Tibial artery (tissue), 4 donors: ENCODE results near the gene NECTIN4.
"Not testable (repeated sequence)": the region's sequence is repeated elsewhere in the genome, so short reads cannot be mapped to it uniquely, and the experiment has no call there.

Source experiments
- DNase-seq, 2 donors: peaks; one replicate each; pipeline ENCODE4 v3.0.0-alpha.2; 2019
- H3K27ac ChIP-seq, 2 donors: fragments of 200-600 bp; sonication (generic) in 1 of 2; 1 replicate in 1 of 2; 2 replicates in 1 of 2; pipeline ENCODE4 v1.5.1; 2018 to 2019; ENCODE audit warnings: mild to moderate bottlenecking in 1 of 2
- H3K27me3 ChIP-seq, 2 donors: fragments of 200-600 bp; sonication (generic) in 1 of 2; one replicate each; pipeline versions ENCODE4 v1.5.1 to v1.6.0; 2016 to 2019
- H3K36me3 ChIP-seq, 3 donors: fragments of 200-600 bp; sonication (generic) in 2 of 3; one replicate each; pipeline ENCODE4 v1.5.1; 2016 to 2019; ENCODE audit warnings: mild to moderate bottlenecking in 2 of 3
- H3K4me1 ChIP-seq, 4 donors: fragments of 200-600 bp; sonication (generic) in 2 of 4; 1 replicate in 3 of 4; 2 replicates in 1 of 4; pipeline ENCODE4 v1.5.1; 2016 to 2019
- H3K4me3 ChIP-seq, 2 donors: fragments of 200-600 bp; sonication (generic) in 1 of 2; 1 replicate in 1 of 2; 2 replicates in 1 of 2; pipeline ENCODE4 v1.5.1; 2018 to 2019; ENCODE audit warnings: mild to moderate bottlenecking in 2 of 2
- H3K9me3 ChIP-seq, 3 donors: fragments of 200-600 bp; sonication (generic) in 1 of 3; one replicate each; pipeline ENCODE4 v1.5.1; 2016 to 2019
- intact Hi-C: fragments of 100-400 bp; cut with DNase I; formaldehyde crosslinking; loops from one replicate; pipeline ENCODE4 v1.15.0; 2023; ENCODE audit warnings: low total_unique reads
- TF ChIP-seq, protein P1 (sequence below), 2 experiments: fragments of 200-600 bp in 1 of 2; fragments of 450-650 bp in 1 of 2; IDR thresholded peaks; one replicate each; pipeline ENCODE4 v1.5.1; 2017 to 2019; ENCODE audit warnings: antibody characterized with exemption in 2 of 2, mild to moderate bottlenecking in 1 of 2, moderate library complexity in 1 of 2

NECTIN4 gene

DNA sequence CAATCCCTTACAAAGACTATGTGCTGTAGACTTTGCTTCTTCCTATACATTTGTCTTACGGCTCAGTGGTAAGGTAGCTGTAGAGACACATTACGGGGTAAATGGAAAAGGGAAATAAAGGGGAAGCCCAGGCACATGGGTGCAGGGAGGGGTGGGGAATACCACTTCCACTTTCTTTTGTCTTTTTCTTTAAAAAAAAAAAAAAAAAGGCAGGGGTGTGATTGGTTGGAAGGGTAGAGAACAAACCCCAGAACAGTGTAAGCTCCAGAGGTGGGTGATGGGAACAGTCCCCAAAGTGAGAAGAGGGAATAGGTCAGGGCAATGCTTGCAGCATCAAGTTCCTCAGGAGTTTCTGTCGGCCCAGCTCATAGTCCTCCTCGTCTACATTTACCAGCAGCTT, 32.5 kb upstream of the NECTIN4 start:
- Histone ChIP-seq H3K36me3 (peaks cover 38 to 73% (median 66%) of the 10 kb centered on the region in 3 donors), H3K27me3 (no peaks in the 10 kb centered on the region), H3K4me1 (peaks cover 0 to 30% (median 22%) of the 10 kb centered on the region in 4 donors), H3K4me3 (no peak overlapping the region), H3K27ac (no peak overlapping the region), H3K9me3 (no peaks in the 10 kb centered on the region)
- intact Hi-C loops = no loop called here
- no peak for DNase-seq
- TF ChIP-seq, protein P1, sequence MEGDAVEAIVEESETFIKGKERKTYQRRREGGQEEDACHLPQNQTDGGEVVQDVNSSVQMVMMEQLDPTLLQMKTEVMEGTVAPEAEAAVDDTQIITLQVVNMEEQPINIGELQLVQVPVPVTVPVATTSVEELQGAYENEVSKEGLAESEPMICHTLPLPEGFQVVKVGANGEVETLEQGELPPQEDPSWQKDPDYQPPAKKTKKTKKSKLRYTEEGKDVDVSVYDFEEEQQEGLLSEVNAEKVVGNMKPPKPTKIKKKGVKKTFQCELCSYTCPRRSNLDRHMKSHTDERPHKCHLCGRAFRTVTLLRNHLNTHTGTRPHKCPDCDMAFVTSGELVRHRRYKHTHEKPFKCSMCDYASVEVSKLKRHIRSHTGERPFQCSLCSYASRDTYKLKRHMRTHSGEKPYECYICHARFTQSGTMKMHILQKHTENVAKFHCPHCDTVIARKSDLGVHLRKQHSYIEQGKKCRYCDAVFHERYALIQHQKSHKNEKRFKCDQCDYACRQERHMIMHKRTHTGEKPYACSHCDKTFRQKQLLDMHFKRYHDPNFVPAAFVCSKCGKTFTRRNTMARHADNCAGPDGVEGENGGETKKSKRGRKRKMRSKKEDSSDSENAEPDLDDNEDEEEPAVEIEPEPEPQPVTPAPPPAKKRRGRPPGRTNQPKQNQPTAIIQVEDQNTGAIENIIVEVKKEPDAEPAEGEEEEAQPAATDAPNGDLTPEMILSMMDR (IDR thresholded peaks at IDR 0.05) = no peak

DNA sequence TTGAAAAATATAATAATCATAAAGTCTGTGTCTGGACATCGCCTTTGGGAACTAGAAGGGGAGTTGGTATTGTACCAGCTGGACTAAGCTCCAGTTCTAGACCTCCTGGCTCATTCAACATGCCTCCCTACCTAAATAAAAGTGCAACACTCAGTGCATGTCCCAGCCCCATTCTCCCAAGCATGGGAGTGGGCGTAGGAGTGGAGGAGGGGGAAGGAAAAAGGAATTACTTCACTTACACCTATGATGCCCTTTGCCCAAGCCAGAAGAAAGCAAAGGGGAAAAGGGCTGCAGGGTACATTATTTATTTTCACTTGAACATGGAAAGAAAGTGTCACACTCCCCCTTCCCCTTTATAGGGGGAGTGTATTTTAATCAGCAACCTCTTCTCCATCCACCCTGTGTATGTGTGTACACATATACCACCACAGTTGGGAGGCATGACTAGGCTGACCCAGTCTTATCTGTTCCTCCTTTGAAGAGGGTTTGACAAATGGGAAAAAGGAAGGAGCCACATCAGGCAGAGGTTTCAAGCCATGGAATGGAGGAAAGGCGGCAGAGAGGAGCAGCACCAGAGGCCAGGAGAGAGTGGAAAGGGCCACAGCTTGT, 31.8 kb upstream of the NECTIN4 start:
- Histone ChIP-seq H3K27me3 (no peaks in the 10 kb centered on the region), H3K4me3 (no peak overlapping the region), H3K27ac (no peak overlapping the region), H3K36me3 (peaks cover 38 to 66% (median 60%) of the 10 kb centered on the region in 3 donors), H3K4me1 (peaks cover 0 to 37% (median 29%) of the 10 kb centered on the region in 4 donors), H3K9me3 (no peaks in the 10 kb centered on the region)
- TF ChIP-seq, protein P1 (IDR thresholded peaks at IDR 0.05) = no peak
- intact Hi-C loops = no loop called here
- no peak for DNase-seq

DNA sequence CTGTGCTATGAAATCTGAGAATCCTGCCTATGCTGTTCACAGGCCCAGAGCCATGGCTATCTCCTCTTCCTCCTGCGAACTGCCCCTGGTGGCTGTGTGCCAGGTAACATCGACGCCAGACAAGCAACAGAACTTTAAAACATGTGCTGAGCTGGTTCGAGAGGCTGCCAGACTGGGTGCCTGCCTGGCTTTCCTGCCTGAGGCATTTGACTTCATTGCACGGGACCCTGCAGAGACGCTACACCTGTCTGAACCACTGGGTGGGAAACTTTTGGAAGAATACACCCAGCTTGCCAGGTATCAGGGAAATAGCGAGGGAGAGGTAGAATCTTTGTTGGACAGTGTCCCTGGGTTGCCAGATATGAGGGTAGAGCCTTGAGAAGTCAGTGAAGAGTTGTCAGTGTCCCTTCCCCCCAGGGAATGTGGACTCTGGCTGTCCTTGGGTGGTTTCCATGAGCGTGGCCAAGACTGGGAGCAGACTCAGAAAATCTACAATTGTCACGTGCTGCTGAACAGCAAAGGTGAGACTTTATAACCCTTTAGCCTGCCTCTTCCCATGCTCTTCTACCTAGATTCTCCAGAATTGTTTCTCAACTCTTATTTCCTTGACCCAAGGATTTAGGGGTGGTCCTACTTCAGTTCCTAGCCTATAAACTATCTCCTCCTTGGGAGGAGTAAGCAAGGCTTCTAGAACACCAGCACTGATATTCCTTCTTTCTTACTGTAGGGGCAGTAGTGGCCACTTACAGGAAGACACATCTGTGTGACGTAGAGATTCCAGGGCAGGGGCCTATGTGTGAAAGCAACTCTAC, 29.9 kb upstream of the NECTIN4 start:
- DNase-seq = no peak
- H3K27me3 ChIP-seq = no peaks in the 10 kb centered on the region
- peaks cover 36 to 47% (median 44%) of the 10 kb centered on the region in 3 donors for H3K36me3 ChIP-seq
- intact Hi-C loops = no loop called here
- peak overlapping the region; percentile 93 to 95 for H3K27ac ChIP-seq
- H3K4me3 ChIP-seq = peak overlapping the region; percentile 93 to 94
- no peaks in the 10 kb centered on the region for H3K9me3 ChIP-seq
- TF ChIP-seq, protein P1 (IDR thresholded peaks at IDR 0.05) = peak; percentile 23 to 39
- H3K4me1 ChIP-seq = peaks cover 0 to 53% (median 40%) of the 10 kb centered on the region in 4 donors

DNA sequence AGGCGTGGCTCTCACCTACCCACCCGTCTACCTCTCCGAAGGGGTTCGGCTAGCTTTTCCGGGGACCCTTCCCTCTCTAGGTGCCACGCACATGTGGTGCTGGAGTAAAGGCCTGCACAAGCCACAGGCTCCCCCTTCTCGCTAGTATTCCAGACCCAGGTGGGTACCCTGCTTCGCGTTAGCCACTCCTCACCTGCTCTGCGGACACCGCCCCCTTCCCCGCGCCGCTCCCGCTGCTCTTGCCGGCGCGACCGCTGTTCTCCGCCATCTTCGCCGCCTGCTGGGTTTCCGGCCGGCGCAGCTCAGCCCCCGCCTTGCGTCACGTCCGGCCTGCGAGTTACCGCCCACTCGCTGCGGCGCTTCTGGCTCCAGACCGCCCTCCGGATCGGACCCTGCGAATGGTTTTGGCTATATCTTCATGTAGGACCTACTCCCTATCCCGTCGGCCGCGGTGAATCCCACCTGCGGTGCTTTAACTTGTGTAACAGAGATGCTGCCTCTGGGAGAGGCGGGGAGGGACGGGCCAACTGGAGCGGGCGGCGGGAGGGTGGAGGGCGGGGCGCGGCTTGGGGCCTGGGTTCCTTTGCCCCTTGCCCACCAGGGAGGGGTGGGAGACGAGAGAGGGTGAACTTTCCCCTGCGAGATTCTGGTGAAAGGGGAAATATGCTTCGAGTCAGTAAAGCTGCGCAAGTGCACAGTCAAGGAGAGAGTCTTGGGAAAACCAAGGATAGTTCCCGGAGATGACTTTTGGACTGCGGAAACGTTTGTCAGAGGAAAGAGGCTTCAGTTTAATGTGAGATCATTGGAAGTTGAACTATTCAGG, 28.6 kb upstream of the NECTIN4 start, which contains the start of the genes NIT1 and PFDN2:
NIT1 (plus strand) TSS at position 347 of the 823 bp plus-strand sequence; CDS start at position 419, 72 bp downstream.
PFDN2 (minus strand) TSS at position 279 of the 823 bp plus-strand sequence; CDS start at position 268, 11 bp downstream.
- Histone ChIP-seq H3K4me1 (peaks cover 0 to 57% (median 44%) of the 10 kb centered on the region in 4 donors), H3K36me3 (peaks cover 24 to 34% (median 31%) of the 10 kb centered on the region in 3 donors), H3K27me3 (no peaks in the 10 kb centered on the region), H3K27ac (peak within 1 kb of the TSS; percentile 93 to 95), H3K4me3 (peak within 1 kb of the TSS; percentile 93 to 94), H3K9me3 (no peaks in the 10 kb centered on the region)
- TF ChIP-seq, protein P1 (IDR thresholded peaks at IDR 0.05) = peak in 1 of 2 experiments; percentile 6
- intact Hi-C loops = no loop called here
- peak; percentile 79 to 90 for DNase-seq

DNA sequence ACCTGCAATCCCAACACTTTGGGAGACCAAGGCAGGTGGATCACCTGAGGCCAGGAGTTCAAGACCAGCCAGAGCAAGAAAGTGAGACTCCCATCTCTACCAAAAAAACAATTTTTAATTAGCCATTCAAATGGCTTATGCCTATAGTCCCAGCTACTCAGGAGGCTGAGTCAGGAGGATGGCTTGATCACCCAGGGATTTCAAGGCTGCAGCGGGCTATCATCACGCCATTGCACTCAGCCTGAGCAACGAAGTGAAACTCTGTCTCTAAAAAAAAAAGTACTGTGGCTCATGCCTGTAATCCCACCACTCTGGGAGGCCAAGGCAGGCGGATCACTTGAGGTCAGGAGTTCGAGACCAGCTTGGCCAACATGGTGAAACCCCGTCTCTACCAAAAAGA, 26.6 kb upstream of the NECTIN4 start:
- H3K27me3 ChIP-seq, intact Hi-C loops, H3K27ac ChIP-seq, DNase-seq, H3K9me3 ChIP-seq, H3K4me3 ChIP-seq: not testable (repeated sequence)
- Histone ChIP-seq H3K4me1 (peaks cover 0 to 57% (median 44%) of the 10 kb centered on the region in 4 donors), H3K36me3 (peaks cover 4 to 14% (median 11%) of the 10 kb centered on the region in 3 donors)
